SK-N-SH treated with all-trans-retinoic acid at 6 μM for 48 hours (cell line): ENCODE results near the gene SMG5.
"Not testable (repeated sequence)": the region's sequence is repeated elsewhere in the genome, so short reads cannot be mapped to it uniquely, and the experiment has no call there.

Source experiments
- ATAC-seq: fragments of 200-7000 bp; cut with Tn5 transposase; 3 replicates; pipeline ENCODE4 v1.9.1; 2020; ENCODE audit warnings: mild to moderate bottlenecking, moderate library complexity
- ARNTL ChIP-seq: fragments of 450-650 bp; formaldehyde crosslinking; IDR thresholded peaks from 2 replicates; pipeline ENCODE4 v1.5.0; 2020; ENCODE audit warnings: low read depth, mild to moderate bottlenecking, moderate library complexity, borderline replicate concordance
- BACH2 ChIP-seq: fragments of 250-450 bp; sonication (Bioruptor Pico); IDR thresholded peaks from 2 replicates; pipeline ENCODE4 v1.9.0; 2021; ENCODE audit warnings: mild to moderate bottlenecking, borderline replicate concordance
- CREB5 ChIP-seq: fragments of 250-450 bp; sonication (Bioruptor Pico); IDR thresholded peaks from 2 replicates; pipeline ENCODE4 v1.5.1; 2020; ENCODE audit warnings: low read depth, mild to moderate bottlenecking, moderate library complexity
- ESRRG ChIP-seq: fragments of 250-450 bp; sonication (Bioruptor Pico); IDR thresholded peaks from 2 replicates; pipeline ENCODE4 v1.6.1; 2021; ENCODE audit warnings: mild to moderate bottlenecking
- GLIS3 ChIP-seq: fragments of 250-450 bp; sonication (Bioruptor Pico); IDR thresholded peaks from 2 replicates; pipeline ENCODE4 v1.5.0; 2020; ENCODE audit warnings: mild to moderate bottlenecking, moderate library complexity
- ISL1 ChIP-seq: fragments of 250-450 bp; sonication (Bioruptor Pico); IDR thresholded peaks from 2 replicates; pipeline ENCODE4 v2.1.2; 2022; ENCODE audit warnings: mild to moderate bottlenecking, moderate library complexity
- OSR1 ChIP-seq: fragments of 250-450 bp; sonication (Bioruptor Pico); IDR thresholded peaks from 2 replicates; pipeline ENCODE4 v1.8.0; 2022; ENCODE audit warnings: moderate library complexity, mild to moderate bottlenecking, inconsistent platforms
- PPARA ChIP-seq: fragments of 250-450 bp; sonication (Bioruptor Pico); IDR thresholded peaks from 2 replicates; pipeline ENCODE4 v1.5.0; 2020; ENCODE audit warnings: mild to moderate bottlenecking, borderline replicate concordance
- RARB ChIP-seq: fragments of 250-450 bp; sonication (Bioruptor Pico); IDR thresholded peaks from 2 replicates; pipeline ENCODE4 v1.8.0; 2021; ENCODE audit warnings: mild to moderate bottlenecking, moderate library complexity
- TCF4 ChIP-seq: fragments of 250-450 bp; sonication (Bioruptor Pico); IDR thresholded peaks from 2 replicates; pipeline ENCODE4 v1.8.0; 2021; ENCODE audit warnings: mild to moderate bottlenecking, moderate library complexity, borderline replicate concordance
- TOX ChIP-seq: fragments of 250-450 bp; sonication (Bioruptor Pico); IDR thresholded peaks from 2 replicates; pipeline ENCODE4 v1.8.0; 2021; ENCODE audit warnings: mild to moderate bottlenecking, moderate library complexity, borderline replicate concordance
- ZC3H10 ChIP-seq: fragments of 250-450 bp; sonication (Bioruptor Pico); IDR thresholded peaks from 2 replicates; pipeline ENCODE4 v1.5.1; 2021; ENCODE audit warnings: mild to moderate bottlenecking, moderate library complexity
- ZFP3 ChIP-seq: fragments of 250-450 bp; sonication (Bioruptor Pico); IDR thresholded peaks from 2 replicates; pipeline ENCODE4 v1.5.0; 2020; ENCODE audit warnings: mild to moderate bottlenecking, moderate library complexity
- ZFP30 ChIP-seq: fragments of 450-650 bp; formaldehyde crosslinking; IDR thresholded peaks from 2 replicates; pipeline ENCODE4 v1.5.0; 2022; ENCODE audit warnings: mild to moderate bottlenecking, moderate library complexity
- ZNF70 ChIP-seq: fragments of 450-650 bp; formaldehyde crosslinking; IDR thresholded peaks from 2 replicates; pipeline ENCODE4 v1.5.0; 2020; ENCODE audit warnings: mild to moderate bottlenecking, moderate library complexity
- ZNF8 ChIP-seq: fragments of 450-650 bp; formaldehyde crosslinking; IDR thresholded peaks from 2 replicates; pipeline ENCODE4 v1.5.0; 2020; ENCODE audit warnings: mild to moderate bottlenecking, moderate library complexity
- TF ChIP-seq, protein P1 (sequence below): fragments of 250-450 bp; sonication (Bioruptor Pico); IDR thresholded peaks from 2 replicates; pipeline ENCODE4 v1.5.1; 2021; ENCODE audit warnings: mild to moderate bottlenecking, moderate library complexity
- TF ChIP-seq, protein P2 (sequence below): fragments of 250-450 bp; sonication (Bioruptor Pico); IDR thresholded peaks from 2 replicates; pipeline ENCODE4 v1.8.0; 2021; ENCODE audit warnings: low read depth, mild to moderate bottlenecking, moderate library complexity, borderline replicate concordance
- TF ChIP-seq, protein P3 (sequence below): fragments of 250-450 bp; sonication (Bioruptor Pico); IDR thresholded peaks from 2 replicates; pipeline ENCODE4 v1.8.0; 2020; ENCODE audit warnings: mild to moderate bottlenecking, moderate library complexity, borderline replicate concordance

SMG5 gene

DNA sequence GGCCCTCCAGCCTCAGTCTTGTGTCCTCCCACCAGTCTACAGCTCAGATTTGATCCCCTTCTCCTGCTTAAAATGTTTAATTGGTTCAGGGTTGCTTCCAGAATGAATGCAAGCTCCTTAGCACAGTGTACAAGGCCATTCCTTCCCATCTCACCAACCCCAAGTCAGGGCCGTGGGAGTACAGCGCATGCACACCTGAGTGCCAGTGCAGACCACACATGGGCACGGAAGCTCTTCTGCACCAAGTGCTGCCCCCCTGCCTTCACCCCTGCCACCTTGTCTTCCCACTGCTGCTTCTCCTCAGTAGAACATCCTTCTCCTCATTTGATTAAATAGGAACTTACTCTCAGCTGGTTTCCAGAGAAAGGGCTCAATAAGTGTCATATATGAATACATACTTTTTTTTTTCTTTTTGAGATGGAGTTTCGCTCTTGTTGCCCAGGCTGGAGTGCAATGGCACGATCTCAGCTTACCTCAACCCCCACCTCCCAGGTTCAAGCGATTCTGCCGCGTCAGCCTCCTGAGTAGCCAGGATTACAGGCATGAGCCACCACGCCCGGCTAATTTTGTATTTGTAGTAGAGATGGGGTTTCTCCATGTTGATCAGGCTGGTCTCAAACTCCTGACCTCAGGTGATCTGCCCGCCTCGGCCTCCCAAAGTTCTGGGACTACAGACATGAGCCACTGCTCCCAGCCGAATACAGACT lies 60.5 kb downstream of the SMG5 start:
- TF ChIP-seq RARB, result no peak
- TF ChIP-seq ZNF70 (CRISPR knock-in tag), result no peak
- TF ChIP-seq CREB5 (CRISPR knock-in tag), result no peak
- TF ChIP-seq, protein P1, sequence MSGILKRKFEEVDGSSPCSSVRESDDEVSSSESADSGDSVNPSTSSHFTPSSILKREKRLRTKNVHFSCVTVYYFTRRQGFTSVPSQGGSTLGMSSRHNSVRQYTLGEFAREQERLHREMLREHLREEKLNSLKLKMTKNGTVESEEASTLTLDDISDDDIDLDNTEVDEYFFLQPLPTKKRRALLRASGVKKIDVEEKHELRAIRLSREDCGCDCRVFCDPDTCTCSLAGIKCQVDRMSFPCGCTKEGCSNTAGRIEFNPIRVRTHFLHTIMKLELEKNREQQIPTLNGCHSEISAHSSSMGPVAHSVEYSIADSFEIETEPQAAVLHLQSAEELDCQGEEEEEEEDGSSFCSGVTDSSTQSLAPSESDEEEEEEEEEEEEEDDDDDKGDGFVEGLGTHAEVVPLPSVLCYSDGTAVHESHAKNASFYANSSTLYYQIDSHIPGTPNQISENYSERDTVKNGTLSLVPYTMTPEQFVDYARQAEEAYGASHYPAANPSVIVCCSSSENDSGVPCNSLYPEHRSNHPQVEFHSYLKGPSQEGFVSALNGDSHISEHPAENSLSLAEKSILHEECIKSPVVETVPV (CRISPR knock-in tag), result no peak
- TF ChIP-seq ZNF8 (CRISPR knock-in tag), result no peak
- ATAC-seq, result no peak

DNA sequence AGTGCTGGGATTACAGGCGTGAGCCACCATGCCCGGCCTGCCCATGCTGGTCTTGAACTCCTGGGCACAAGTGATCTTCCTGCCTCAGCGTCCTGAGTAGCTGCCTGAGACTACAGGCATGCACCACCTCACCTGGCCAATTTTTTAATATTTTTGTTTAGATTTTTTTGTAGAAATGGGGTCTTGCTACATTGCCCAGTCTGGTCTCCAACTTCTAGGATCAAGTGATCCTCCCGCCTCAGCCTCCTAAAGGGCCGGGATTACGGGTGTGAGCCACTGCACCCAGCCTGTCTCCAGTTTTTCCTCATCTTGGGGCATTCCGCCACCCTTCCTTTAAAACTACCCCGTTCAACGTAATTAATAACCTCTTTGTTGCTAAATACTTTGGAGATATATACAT lies 62.4 kb downstream of the SMG5 start:
- ATAC-seq, result no peak
- no peak for TF ChIP-seq TOX (CRISPR knock-in tag)
- no peak for TF ChIP-seq ZC3H10 (CRISPR knock-in tag)
- TF ChIP-seq, protein P1 (CRISPR knock-in tag), result no peak
- no peak for TF ChIP-seq ISL1
- TF ChIP-seq ARNTL (CRISPR knock-in tag), result no peak
- TF ChIP-seq ZNF70 (CRISPR knock-in tag), result no peak
- TF ChIP-seq ESRRG (CRISPR knock-in tag), result no peak
- TF ChIP-seq, protein P2, sequence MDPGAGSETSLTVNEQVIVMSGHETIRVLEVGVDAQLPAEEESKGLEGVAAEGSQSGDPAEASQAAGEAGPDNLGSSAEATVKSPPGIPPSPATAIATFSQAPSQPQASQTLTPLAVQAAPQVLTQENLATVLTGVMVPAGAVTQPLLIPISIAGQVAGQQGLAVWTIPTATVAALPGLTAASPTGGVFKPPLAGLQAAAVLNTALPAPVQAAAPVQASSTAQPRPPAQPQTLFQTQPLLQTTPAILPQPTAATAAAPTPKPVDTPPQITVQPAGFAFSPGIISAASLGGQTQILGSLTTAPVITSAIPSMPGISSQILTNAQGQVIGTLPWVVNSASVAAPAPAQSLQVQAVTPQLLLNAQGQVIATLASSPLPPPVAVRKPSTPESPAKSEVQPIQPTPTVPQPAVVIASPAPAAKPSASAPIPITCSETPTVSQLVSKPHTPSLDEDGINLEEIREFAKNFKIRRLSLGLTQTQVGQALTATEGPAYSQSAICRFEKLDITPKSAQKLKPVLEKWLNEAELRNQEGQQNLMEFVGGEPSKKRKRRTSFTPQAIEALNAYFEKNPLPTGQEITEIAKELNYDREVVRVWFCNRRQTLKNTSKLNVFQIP (CRISPR knock-in tag), result no peak
- no peak for TF ChIP-seq ZNF8 (CRISPR knock-in tag)
- no peak for TF ChIP-seq ZFP30 (CRISPR knock-in tag)
- no peak for TF ChIP-seq OSR1
- no peak for TF ChIP-seq BACH2 (CRISPR knock-in tag)
- TF ChIP-seq GLIS3 (CRISPR knock-in tag), result no peak
- no peak for TF ChIP-seq ZFP3 (CRISPR knock-in tag)
- TF ChIP-seq, protein P3, sequence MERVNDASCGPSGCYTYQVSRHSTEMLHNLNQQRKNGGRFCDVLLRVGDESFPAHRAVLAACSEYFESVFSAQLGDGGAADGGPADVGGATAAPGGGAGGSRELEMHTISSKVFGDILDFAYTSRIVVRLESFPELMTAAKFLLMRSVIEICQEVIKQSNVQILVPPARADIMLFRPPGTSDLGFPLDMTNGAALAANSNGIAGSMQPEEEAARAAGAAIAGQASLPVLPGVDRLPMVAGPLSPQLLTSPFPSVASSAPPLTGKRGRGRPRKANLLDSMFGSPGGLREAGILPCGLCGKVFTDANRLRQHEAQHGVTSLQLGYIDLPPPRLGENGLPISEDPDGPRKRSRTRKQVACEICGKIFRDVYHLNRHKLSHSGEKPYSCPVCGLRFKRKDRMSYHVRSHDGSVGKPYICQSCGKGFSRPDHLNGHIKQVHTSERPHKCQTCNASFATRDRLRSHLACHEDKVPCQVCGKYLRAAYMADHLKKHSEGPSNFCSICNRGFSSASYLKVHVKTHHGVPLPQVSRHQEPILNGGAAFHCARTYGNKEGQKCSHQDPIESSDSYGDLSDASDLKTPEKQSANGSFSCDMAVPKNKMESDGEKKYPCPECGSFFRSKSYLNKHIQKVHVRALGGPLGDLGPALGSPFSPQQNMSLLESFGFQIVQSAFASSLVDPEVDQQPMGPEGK, result no peak
- TF ChIP-seq TCF4, result no peak
- no peak for TF ChIP-seq PPARA (CRISPR knock-in tag)

GRCh38 chr1:156217871-156218270 lies 64.8 kb downstream of the SMG5 start:
- no peak for ATAC-seq
- TF ChIP-seq OSR1 (no peak), TOX (CRISPR knock-in tag) (no peak)

DNA sequence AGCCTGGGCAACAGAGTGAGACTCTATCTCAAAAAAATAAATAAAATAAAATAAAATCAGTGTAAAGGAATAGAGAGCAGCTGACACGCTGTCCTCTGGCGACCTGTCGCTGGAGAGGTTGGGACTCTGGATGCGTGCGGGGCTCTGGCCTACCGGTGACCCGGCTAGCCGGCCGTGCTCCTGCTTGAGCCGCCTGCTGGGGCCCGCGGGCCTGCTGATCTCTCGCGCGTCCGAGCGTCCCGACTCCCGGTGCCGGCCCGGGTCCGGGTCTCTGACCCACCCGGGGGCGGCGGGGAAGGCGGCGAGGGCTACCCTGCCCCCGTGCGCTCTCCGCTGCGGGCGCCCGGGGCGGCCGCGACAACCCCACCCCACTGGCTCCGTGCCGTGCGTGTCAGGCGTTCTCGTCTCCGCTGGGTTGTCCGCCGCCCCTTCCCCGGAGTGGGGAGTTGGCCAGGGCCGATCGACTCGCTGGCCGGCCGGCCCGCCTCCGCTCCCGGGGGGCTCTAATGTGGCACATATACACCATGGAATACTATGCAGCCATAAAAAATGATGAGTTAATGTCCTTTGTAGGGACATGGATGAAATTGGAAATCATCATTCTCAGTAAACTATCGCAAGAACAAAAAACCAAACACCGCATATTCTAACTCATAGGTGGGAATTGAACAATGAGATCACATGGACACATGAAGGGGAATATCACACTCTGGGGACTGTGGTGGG lies 66.1 kb downstream of the SMG5 start:
- ATAC-seq, result not testable (repeated sequence)
